Activated CD8-positive, alpha-beta memory T cell treated with anti-CD3 and anti-CD28 coated beads, Interleukin-2, amount 50 U/mL, for 1 hour (primary cell): ENCODE results near the gene RAP1GDS1.

Experiments
- DNase-seq: peaks from one replicate; pipeline ENCODE4 v3.0.0-alpha.2; 2020; ENCODE audit errors: extremely low read depth

RAP1GDS1 gene

DNA sequence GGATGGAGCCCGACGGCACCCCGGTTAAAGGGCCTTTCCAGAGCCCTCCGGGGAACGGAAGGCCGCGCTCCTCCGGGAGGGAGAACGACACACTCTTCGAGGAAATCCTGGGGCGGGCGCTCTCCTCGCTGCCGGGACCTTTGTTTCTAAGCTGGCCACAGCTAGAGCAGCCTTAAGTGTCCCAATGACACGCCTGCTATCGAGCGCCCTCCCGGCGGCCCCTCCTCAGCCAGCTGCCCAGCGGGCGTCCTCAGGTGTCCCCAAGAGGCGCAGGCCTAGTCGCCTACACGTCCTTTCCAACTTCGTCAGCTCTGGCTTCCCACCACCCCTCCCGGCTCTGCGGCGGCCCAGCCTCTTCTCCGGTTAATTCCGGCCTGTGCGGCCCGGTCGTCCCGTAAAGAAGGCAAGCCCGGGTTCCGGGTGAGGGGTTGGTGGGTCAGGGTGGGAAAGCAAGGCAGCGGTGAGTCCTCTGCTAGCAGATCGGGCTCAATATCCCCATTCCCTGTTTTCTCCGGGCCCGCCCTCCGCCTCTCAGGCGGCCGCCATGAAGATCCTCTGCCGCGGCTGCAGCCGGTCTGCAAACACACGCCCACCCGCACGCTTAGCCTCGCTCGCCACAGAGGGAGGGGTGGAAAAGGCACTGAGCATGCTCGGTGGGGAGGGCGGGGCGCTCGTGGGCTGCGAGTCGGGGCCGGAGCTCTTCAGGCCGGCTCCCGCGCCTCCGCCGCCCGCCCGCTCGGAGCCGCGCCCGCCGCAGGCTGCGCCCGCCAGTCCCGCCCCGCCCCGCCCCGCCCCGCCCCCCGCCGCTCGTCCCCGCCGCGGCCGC lies at the start of gene RAP1GDS1:
Gene RAP1GDS1 (plus strand): TSS at position 806 of the 826 bp plus-strand sequence. CDS start 182 bp downstream, outside the sequence.
- DNase-seq = peak; percentile 80

DNA sequence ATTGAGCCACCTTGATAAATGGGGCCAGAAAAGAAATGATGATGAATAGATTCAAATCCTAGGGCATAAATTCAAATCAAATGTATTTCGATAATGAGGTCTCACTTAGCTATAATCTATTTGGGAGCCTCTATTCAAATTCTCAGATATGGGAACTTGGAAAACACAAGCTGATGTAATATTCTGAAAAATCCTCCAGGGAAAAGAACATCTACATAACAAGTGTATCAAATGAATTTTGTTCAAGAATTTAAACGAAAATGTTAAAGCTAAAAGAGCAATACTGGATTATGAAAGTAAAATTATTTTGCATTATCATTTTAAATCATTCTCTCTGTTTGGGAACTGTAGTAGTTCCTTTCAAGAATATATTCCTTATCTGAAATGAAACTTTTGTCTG lies 38.9 kb upstream of the RAP1GDS1 start:
- DNase-seq = no peak

DNA sequence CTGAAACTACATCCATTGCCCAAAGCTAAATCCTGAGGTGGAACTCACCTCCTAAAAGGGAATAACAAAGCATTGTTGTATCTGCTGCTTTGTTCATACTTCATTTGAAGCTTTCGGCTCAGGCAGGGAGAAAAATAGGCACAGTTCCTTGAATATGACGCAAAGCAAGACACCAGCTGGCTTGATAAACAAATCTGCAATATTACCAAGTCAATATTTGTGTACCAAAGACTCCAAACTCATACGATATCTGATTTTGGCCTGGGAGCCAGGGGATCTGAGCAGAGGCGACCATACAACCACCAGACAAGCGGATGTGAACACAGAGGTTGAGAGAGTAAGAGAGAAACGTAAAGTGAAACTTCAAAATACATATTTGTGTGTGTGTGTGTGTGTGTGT lies 34.8 kb upstream of the RAP1GDS1 start:
- no peak for DNase-seq

DNA sequence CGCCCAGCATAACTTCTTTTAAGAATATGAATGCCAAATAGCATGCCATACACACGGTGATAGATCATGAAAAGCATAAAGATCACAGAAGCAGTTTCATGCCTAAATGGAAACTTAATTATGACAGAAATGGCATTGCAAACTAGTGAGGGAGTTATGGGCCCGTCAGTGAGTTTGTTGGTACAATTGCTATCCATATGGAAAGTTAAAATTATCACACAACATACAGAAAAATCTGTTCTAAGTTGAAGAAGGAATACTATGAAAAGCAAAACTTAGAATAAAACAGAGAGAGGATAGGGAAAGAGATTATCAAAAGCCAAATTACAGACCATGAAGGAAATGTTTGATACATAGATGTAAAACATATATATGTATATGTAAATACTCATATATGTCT lies 30.2 kb upstream of the RAP1GDS1 start:
- no peak for DNase-seq

GRCh38 chr4:98232202-98232601 lies 29.0 kb upstream of the RAP1GDS1 start:
- DNase-seq = no peak

DNA sequence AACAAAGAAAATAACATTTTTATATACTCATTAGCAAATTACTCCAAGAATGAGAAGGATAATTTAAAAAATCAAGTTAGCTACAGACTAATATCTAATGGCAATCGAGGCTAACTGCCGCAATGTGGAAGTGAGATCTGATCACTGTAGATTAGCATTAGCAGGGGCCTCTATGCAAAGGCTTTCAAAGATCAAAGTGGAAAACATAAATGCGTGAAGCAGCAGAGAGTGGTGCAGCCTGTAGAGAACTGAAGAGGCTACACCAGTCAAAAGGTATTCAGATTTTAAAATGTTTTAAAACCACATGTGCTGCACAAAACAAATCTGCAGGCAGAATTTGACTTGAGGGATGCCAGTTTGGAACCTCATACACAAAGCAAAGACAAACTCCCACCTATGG lies 24.0 kb upstream of the RAP1GDS1 start:
- no peak for DNase-seq

- no peak for DNase-seq
Measured at GRCh38 chr4:98242063-98242462, 19.1 kb upstream of the RAP1GDS1 start.

DNA sequence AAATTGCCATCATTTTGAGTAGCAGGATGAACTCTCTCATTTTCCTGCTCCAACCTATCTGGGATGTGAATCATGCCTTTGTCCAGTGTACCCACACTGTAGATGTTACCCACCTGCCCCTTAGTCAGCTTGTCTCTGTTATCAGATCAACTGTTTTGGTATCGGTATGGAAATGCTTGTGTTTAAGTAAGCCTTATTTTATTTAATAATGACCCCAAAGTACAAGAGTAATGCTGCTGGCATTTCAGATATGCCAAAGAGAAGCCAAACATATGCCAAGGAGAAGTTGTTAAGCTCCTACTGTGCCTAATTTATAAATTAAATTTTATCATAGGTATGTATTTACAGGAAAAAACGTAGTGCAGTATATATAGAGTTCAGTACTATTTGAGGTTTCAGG lies 18.6 kb upstream of the RAP1GDS1 start:
- DNase-seq = no peak

GRCh38 chr4:98245226-98245625 lies 16.0 kb upstream of the RAP1GDS1 start:
- no peak for DNase-seq

GRCh38 chr4:98248934-98249333 lies 12.2 kb upstream of the RAP1GDS1 start:
- DNase-seq = no peak

DNA sequence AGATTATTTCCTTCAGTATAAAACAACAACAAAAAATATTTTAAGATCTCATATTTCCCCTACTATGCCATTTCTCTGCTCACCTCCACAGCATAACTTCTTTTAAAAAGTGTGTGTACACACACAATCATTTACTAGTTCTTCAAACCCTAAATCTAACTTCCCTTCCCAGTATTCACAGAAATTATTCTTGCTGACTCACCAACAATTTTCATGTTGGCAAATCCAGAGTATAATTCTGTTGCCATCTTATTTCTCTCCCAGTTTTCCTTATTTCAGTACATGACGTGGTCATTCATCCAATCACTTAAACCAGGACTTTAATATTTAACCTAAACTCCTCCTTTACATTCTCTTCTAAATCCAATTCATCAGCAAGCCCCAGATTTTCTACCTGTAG lies 11.4 kb upstream of the RAP1GDS1 start:
- no peak for DNase-seq

DNA sequence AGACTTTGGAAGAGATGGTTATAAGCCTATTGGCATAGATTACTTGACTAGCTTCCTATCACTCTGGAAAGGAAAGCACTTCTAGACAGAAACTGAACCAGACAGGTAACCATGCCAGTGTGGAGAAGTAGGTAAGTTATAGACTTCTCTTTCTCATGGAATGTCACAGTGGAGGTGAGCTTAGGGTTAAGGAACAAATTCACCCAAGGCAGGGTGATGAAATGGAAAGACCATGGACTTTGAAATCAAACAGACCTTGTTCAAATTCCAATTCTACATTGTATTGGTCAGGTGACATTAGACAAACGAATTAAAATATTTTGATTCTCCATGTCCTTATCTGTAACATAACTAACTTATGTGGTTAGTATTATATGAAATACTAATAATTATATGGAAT lies 7.7 kb upstream of the RAP1GDS1 start:
- DNase-seq = no peak

GRCh38 chr4:98260047-98260578 lies 1.1 kb upstream of the RAP1GDS1 start:
- DNase-seq = no peak

- peak; percentile 50 for DNase-seq
Measured at GRCh38 chr4:98261405-98262291, 464 bp downstream of the RAP1GDS1 start.

GRCh38 chr4:98262431-98262830 lies 1.2 kb downstream of the RAP1GDS1 start:
- no peak for DNase-seq

- DNase-seq = no peak
Measured at GRCh38 chr4:98267498-98267897, 6.3 kb downstream of the RAP1GDS1 start.

GRCh38 chr4:98275145-98275544 lies 14.0 kb downstream of the RAP1GDS1 start:
- no peak for DNase-seq

DNA sequence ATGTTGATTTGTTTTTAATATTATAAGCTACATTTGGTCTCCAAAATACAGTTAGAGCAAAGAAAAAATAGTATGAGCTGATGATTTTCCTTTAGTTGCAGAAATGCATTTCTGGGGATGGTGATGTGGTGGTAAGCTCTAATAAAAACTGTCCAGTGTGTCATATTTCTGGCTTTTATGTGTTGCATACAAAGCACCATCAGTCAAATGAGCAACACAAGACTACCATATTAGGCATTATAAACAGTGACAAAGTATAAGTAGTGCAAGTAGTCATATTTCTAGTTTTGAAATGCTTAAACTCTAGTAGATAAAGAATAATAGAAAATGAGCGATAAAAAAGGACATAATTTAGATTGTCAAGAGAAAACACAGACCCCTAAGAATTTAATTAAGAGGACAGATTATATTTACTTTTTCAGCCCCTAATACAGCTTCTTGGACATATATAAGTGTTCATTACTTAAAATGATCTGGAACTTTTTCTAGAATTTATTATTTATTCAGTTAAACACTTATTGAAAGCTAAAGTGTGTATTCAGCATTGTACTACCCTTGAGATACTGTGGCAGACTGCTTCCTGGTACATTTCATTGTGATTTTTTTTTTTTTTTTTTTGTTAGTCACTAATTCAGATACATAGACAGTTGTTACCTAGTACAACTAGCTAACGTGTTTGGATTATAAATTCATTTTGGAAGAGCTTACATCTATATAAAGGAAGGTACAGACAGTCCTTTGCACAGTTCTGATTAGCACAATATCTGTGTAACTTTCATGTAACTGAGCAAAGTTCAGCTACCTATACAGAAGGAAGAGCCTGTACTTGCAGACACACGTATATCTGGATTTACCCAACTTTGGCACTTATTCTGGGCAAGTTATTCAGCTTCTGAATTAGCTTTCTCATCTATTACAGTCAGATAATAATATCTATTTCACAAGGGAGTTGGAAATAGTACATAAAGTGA lies 22.3 kb downstream of the RAP1GDS1 start:
- DNase-seq = no peak

GRCh38 chr4:98284640-98285046 lies 23.5 kb downstream of the RAP1GDS1 start:
- DNase-seq = no peak

- no peak for DNase-seq
Measured at GRCh38 chr4:98285676-98286075, 24.5 kb downstream of the RAP1GDS1 start.

DNA sequence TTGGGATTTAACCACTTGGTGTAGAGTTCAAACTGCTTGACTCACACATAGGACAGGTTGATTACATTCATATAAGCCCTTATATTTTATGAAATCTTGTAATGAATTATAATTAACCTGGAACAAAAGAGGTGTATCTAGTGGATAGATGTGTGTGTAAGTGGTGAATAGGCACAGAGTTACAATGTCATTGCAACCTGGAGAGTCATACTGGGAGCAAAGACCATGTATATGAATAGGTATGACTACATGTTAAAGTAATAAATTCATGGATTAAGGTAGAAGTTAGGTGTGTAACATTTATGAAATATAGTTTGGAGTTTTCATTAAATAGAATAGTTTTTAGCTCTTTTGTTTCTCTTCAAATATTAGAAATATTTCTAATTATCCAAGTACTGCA lies 26.1 kb downstream of the RAP1GDS1 start:
- DNase-seq = no peak
